Measurements from ENCODE around the gene C1orf232.
A peak's percentile ranks its signal among the peaks of the same experiment; 100 is the strongest.

The C1orf232 gene

DNA sequence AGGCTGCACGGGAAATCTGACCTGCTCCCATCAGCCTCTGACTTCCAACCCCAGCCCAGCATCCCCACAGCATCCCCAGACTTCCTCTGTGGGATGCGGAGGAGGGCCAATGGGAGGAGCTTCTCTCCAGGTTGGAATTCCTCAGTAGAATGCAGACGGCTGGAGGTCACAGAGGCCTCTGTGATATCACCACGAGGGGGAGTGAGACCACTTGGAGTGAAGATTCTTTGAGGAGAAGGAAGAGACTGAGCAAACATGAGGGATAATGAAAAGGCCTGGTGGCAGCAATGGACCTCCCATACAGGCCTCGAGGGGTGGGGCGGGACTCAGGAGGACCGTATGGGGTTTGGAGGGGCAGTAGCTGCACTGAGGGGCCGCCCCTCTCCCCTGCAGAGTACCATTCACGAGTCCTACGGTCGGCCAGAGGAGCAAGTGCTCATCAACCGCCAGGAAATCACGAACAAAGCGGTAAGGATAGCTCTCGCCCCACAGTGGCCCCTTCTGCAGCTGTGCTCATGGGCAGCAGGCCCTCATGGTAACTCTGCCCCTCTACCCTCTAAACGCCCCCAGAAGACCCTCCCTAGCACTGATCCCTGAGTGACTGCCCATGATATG is 21.7 kb upstream of the C1orf232 start, which contains the start of gene CATSPER4:
Gene CATSPER4, plus strand, starts transcription at position 230 of the 615 bp plus-strand sequence. Its CDS starts 26 bp downstream, at position 256.
- Mint-ChIP-seq H3K36me3 (ENCODE audit: low read depth) (no peaks in the 10 kb centered on the region), H3K4me1 (peaks cover 29% of the 10 kb centered on the region), H3K27ac (peak within 1 kb of the TSS; percentile 75), H3K4me3 (no peak within 1 kb of the TSS), H3K9me3 (no peaks in the 10 kb centered on the region), H3K27me3 (ENCODE audit: low read depth, poor library complexity) (peaks cover 7% of the 10 kb centered on the region)
- TF ChIP-seq, protein P1, sequence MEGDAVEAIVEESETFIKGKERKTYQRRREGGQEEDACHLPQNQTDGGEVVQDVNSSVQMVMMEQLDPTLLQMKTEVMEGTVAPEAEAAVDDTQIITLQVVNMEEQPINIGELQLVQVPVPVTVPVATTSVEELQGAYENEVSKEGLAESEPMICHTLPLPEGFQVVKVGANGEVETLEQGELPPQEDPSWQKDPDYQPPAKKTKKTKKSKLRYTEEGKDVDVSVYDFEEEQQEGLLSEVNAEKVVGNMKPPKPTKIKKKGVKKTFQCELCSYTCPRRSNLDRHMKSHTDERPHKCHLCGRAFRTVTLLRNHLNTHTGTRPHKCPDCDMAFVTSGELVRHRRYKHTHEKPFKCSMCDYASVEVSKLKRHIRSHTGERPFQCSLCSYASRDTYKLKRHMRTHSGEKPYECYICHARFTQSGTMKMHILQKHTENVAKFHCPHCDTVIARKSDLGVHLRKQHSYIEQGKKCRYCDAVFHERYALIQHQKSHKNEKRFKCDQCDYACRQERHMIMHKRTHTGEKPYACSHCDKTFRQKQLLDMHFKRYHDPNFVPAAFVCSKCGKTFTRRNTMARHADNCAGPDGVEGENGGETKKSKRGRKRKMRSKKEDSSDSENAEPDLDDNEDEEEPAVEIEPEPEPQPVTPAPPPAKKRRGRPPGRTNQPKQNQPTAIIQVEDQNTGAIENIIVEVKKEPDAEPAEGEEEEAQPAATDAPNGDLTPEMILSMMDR (IDR thresholded peaks at IDR 0.05), result peak; percentile 43
- peak; percentile 67 for DNase-seq

DNA sequence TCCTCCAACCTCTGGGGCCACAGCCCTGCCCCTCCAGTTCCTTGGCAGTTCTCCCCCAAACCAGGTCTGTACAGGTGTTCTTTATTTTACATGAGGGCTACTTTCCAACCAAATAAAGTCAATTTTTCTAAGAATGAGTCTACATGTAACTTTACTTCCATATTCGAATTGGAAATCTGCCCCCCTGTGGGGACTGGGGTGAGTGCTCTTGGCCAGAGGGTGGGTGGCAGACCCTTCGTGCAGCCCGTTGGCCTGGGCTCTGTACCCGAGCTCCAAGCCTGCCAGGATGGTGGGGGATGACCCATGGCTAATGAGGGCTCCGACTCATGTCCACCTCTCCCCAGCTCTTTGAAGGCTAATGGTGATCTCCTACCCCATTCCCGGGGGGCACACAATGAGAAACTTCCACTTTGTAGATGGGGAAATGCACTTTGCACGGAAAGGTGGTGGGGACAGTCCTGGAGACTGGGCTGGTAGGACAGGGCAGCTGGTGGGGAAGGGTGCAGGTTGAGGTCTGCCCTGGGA is 21.1 kb upstream of the C1orf232 start:
- TF ChIP-seq, protein P1 (IDR thresholded peaks at IDR 0.05), result no peak
- no peak for DNase-seq
- Mint-ChIP-seq H3K4me1 (peaks cover 29% of the 10 kb centered on the region), H3K4me3 (no peak overlapping the region), H3K27ac (peak overlapping the region; percentile 75), H3K36me3 (ENCODE audit: low read depth) (no peaks in the 10 kb centered on the region), H3K9me3 (no peaks in the 10 kb centered on the region), H3K27me3 (ENCODE audit: low read depth, poor library complexity) (peaks cover 7% of the 10 kb centered on the region)

DNA sequence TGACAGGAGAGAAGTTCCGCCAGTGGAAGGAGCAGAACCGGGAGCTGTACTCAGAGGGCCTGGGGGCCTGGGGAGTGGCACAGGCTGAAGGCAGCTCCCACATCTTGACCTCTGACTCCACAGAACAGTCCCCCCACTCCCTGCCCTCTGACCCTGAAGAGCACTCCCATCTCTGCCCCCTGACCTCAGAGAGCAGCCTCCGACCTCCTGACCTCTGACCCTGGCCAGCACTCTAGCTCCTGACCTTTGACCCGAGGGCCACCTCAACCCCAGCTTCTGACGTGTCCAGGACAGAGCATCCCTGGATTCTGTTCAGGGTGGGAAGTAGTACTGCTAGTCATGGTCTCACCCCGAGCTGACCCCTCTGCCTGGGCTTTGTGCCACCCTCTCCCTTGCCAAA is 20.6 kb upstream of the C1orf232 start:
- Mint-ChIP-seq H3K27me3 (ENCODE audit: low read depth, poor library complexity) (peaks cover 7% of the 10 kb centered on the region), H3K4me3 (no peak overlapping the region), H3K27ac (peak overlapping the region; percentile 75), H3K4me1 (peaks cover 29% of the 10 kb centered on the region), H3K9me3 (no peaks in the 10 kb centered on the region), H3K36me3 (ENCODE audit: low read depth) (no peaks in the 10 kb centered on the region)
- DNase-seq, result peak; percentile 34
- TF ChIP-seq, protein P1 (IDR thresholded peaks at IDR 0.05), result no peak

DNA sequence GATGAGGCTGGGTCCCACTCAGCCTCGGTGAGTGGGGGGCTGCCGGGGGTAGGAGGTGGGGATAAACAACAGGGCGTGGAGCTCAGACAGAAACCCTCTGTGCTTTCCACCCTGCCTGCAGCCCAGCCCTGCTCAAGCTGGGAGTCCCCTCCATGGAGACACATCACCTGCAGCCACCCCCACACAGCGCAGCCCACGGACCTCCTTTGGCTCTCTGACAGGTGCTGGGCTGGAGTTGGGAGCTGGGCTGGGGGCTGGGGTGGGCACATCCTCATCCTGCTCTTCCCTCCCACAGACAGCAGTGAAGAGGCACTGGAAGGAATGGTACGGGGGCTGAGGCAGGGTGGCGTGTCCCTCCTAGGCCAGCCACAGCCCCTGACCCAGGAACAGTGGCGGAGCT is 19.7 kb upstream of the C1orf232 start:
- H3K9me3 Mint-ChIP-seq, result no peaks in the 10 kb centered on the region
- peaks cover 29% of the 10 kb centered on the region for H3K4me1 Mint-ChIP-seq
- H3K27me3 Mint-ChIP-seq (ENCODE audit: low read depth, poor library complexity), result peaks cover 7% of the 10 kb centered on the region
- TF ChIP-seq, protein P1 (IDR thresholded peaks at IDR 0.05), result no peak
- DNase-seq, result no peak
- H3K36me3 Mint-ChIP-seq (ENCODE audit: low read depth), result no peaks in the 10 kb centered on the region
- H3K27ac Mint-ChIP-seq, result no peak overlapping the region
- no peak overlapping the region for H3K4me3 Mint-ChIP-seq

DNA sequence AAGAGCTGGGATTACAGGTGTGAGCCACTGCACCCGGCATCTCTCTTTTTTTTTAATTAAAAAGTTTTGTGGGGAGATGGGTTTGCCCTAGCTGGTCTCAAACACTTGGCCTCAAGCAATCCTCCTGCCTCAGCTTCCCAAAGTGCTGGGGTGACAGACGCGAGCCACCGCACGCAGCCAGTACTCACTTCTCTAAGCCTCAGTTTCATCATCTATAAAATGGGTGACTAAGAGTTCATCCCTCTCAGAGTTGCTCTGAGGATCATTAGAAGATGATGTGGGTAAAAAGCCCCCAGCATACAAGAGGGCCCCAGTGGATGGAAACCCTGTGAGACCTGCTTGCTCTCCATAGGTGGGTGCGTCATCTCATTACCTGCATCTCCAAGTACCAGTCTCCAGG is 19.1 kb upstream of the C1orf232 start:
- H3K36me3 Mint-ChIP-seq (ENCODE audit: low read depth), result no peaks in the 10 kb centered on the region
- peaks cover 6% of the 10 kb centered on the region for H3K27me3 Mint-ChIP-seq (ENCODE audit: low read depth, poor library complexity)
- peaks cover 29% of the 10 kb centered on the region for H3K4me1 Mint-ChIP-seq
- H3K9me3 Mint-ChIP-seq, result no peaks in the 10 kb centered on the region
- DNase-seq, result no peak
- TF ChIP-seq, protein P1 (IDR thresholded peaks at IDR 0.05), result no peak
- H3K4me3 Mint-ChIP-seq, result no peak overlapping the region
- H3K27ac Mint-ChIP-seq, result no peak overlapping the region

DNA sequence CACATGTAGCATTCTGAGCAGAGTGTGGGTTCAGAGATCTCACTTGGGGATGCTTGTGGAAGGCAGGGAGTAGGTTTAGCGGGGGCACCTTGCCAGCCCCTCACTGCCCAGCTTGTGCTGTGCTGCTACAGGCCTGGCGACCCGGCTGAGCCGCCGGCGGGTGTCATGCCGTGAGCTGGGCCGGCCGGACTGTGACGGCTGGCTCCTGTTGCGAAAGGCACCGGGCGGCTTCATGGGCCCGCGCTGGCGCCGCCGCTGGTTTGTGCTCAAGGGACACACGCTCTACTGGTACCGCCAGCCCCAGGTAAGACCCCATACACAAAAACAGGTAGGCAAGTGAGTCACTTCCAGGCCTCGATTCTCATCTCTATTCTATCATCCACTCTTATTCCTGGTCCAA is 16.1 kb upstream of the C1orf232 start:
- Mint-ChIP-seq H3K4me1 (peaks cover 17% of the 10 kb centered on the region), H3K36me3 (ENCODE audit: low read depth) (no peaks in the 10 kb centered on the region), H3K27ac (no peak overlapping the region), H3K9me3 (no peaks in the 10 kb centered on the region), H3K27me3 (ENCODE audit: low read depth, poor library complexity) (peaks cover 3% of the 10 kb centered on the region), H3K4me3 (no peak overlapping the region)
- TF ChIP-seq, protein P1 (IDR thresholded peaks at IDR 0.05), result no peak
- no peak for DNase-seq

Data from nephron progenitor cell (in vitro differentiated cells).